ENCODE data around the gene LYPLAL1. TPM values are rescaled to one million over a fixed set of nuclear protein-coding genes. Genes with fewer than 3 reads are reported as not detected.

The LYPLAL1 gene
- polyA plus RNA-seq, 1 of the 3 experiments (the other 2 are of a cell fraction) = 11.2 TPM

DNA sequence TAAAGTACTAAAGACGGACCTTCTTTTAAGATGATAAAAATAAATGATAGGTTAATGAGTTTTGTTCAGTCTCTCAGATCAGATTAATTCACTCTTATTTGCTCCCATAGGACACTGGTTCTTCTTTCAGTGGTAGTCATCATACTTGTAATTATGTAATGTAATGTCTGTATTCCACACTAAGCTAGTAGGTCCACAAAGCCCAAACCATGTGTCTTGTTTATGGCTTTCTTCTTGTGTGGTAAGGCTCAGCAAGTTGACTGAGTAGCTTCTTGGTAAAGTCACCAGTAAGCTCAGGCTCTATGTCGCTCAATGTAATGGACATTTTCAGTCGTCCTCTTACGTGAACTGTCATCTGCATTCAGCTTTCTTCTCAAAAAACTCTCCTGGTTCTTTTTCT, 2.5 kb downstream of the LYPLAL1 start:
- TF ChIP-seq, protein P1, sequence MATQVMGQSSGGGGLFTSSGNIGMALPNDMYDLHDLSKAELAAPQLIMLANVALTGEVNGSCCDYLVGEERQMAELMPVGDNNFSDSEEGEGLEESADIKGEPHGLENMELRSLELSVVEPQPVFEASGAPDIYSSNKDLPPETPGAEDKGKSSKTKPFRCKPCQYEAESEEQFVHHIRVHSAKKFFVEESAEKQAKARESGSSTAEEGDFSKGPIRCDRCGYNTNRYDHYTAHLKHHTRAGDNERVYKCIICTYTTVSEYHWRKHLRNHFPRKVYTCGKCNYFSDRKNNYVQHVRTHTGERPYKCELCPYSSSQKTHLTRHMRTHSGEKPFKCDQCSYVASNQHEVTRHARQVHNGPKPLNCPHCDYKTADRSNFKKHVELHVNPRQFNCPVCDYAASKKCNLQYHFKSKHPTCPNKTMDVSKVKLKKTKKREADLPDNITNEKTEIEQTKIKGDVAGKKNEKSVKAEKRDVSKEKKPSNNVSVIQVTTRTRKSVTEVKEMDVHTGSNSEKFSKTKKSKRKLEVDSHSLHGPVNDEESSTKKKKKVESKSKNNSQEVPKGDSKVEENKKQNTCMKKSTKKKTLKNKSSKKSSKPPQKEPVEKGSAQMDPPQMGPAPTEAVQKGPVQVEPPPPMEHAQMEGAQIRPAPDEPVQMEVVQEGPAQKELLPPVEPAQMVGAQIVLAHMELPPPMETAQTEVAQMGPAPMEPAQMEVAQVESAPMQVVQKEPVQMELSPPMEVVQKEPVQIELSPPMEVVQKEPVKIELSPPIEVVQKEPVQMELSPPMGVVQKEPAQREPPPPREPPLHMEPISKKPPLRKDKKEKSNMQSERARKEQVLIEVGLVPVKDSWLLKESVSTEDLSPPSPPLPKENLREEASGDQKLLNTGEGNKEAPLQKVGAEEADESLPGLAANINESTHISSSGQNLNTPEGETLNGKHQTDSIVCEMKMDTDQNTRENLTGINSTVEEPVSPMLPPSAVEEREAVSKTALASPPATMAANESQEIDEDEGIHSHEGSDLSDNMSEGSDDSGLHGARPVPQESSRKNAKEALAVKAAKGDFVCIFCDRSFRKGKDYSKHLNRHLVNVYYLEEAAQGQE (IDR thresholded peaks at IDR 0.05; ENCODE audit: low read depth, low read length) = no peak
- TF ChIP-seq YY1 (IDR thresholded peaks at IDR 0.05; ENCODE audit: low read depth) = no peak
- Histone ChIP-seq H3K9ac (no peak overlapping the region), H2AFZ (ENCODE audit: low read depth) (no peak overlapping the region), H3K36me3 (replicated peaks in 1 of 2; ENCODE audit: control insufficient read depth in 1 of 2, insufficient read depth in 2 of 2, low read length in 1 of 2) (peaks cover 22 to 32% of the 10 kb centered on the region in 2 experiments), H3K9me3 (no peaks in the 10 kb centered on the region), H3K4me2 (peak overlapping the region; percentile 89; the same call in 1 of the 2 replicates), H3K4me3 (ENCODE audit: low read depth in 2 of 2, low read length in 1 of 2) (peak overlapping the region in 1 of 2 experiments; percentile 81; a peak in 2 of 4 replicates), H3K9me2 (no peaks in the 10 kb centered on the region), H3F3A (replicated peaks; ENCODE audit: insufficient read depth) (peaks cover 8% of the 10 kb centered on the region), H3K79me2 (ENCODE audit: insufficient read depth) (peaks cover 44% of the 10 kb centered on the region), H3K27me3 (ENCODE audit: insufficient read depth) (no peaks in the 10 kb centered on the region), H4K20me1 (ENCODE audit: insufficient read depth) (no peaks in the 10 kb centered on the region), H3K27ac (ENCODE audit: low read depth in 2 of 2, low read length in 1 of 2) (no peak overlapping the region; a peak in 1 of 4 replicates), H3K4me1 (ENCODE audit: control insufficient read depth in 1 of 2, insufficient read depth in 2 of 2, low read depth in 1 of 2, low read length in 1 of 2) (peaks cover 12 to 15% of the 10 kb centered on the region in 2 experiments; a peak in 3 of 4 replicates)
- 94% methylated on average over 4 of the region's 4 CpGs for WGBS (ENCODE audit: low lambda C conversion rate)
- CTCF ChIA-PET = interaction anchor here (1.2 to 1.5 kb wide), 2 partner anchors 391 to 636 kb away, joined by 3 read pairs; no protein-coding TSS in a partner anchor
- DNase-seq = no peak
- POLR2A ChIA-PET = no interaction called here

DNA sequence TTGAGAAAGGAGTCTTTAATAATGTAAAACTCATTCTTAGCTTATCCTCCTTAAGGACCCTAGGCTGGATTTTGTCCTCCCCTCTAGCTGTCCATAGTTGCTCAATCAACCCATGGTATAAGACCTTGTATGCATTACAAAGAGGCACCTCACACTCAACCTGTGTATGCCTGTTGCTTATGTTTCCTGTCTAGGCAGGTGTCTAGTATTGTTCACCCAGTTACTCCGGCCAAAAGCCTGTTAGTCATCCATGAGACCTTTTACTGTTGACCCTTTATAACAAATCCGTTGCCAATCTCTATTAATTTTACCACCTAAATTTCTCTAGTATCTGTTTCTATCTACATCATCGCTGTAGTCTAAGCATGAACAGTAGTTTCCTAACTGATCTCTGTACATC, 3.7 kb downstream of the LYPLAL1 start:
- H4K20me1 ChIP-seq (ENCODE audit: insufficient read depth) = no peaks in the 10 kb centered on the region
- WGBS (ENCODE audit: low lambda C conversion rate) = 95% methylated on average over 3 of the region's 3 CpGs
- no peak overlapping the region for H3K4me2 ChIP-seq
- TF ChIP-seq, protein P2, sequence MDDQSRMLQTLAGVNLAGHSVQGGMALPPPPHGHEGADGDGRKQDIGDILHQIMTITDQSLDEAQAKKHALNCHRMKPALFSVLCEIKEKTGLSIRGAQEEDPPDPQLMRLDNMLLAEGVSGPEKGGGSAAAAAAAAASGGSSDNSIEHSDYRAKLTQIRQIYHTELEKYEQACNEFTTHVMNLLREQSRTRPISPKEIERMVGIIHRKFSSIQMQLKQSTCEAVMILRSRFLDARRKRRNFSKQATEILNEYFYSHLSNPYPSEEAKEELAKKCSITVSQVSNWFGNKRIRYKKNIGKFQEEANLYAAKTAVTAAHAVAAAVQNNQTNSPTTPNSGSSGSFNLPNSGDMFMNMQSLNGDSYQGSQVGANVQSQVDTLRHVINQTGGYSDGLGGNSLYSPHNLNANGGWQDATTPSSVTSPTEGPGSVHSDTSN (IDR thresholded peaks at IDR 0.05) = no peak
- no peak for DNase-seq
- no peak overlapping the region for H2AFZ ChIP-seq (ENCODE audit: low read depth)
- peaks cover 12 to 15% of the 10 kb centered on the region in 2 experiments; a peak in 3 of 4 replicates for H3K4me1 ChIP-seq (ENCODE audit: control insufficient read depth in 1 of 2, insufficient read depth in 2 of 2, low read depth in 1 of 2, low read length in 1 of 2)
- ChIA-PET CTCF (interaction anchor here (1.2 to 1.5 kb wide), 2 partner anchors 390 to 635 kb away, joined by 3 read pairs; no protein-coding TSS in a partner anchor), POLR2A (no interaction called here)
- no peak overlapping the region for H3K4me3 ChIP-seq (ENCODE audit: low read depth in 2 of 2, low read length in 1 of 2)
- H3K27me3 ChIP-seq (ENCODE audit: insufficient read depth) = no peaks in the 10 kb centered on the region
- H3K9ac ChIP-seq = no peak overlapping the region
- H3F3A ChIP-seq (replicated peaks; ENCODE audit: insufficient read depth) = peaks cover 8% of the 10 kb centered on the region
- H3K36me3 ChIP-seq (replicated peaks in 1 of 2; ENCODE audit: control insufficient read depth in 1 of 2, insufficient read depth in 2 of 2, low read length in 1 of 2) = peaks cover 27 to 44% of the 10 kb centered on the region in 2 experiments
- H3K27ac ChIP-seq (ENCODE audit: low read depth in 2 of 2, low read length in 1 of 2) = no peak overlapping the region
- no peaks in the 10 kb centered on the region for H3K9me3 ChIP-seq
- H3K79me2 ChIP-seq (ENCODE audit: insufficient read depth) = peaks cover 44% of the 10 kb centered on the region
- H3K9me2 ChIP-seq = no peaks in the 10 kb centered on the region

DNA sequence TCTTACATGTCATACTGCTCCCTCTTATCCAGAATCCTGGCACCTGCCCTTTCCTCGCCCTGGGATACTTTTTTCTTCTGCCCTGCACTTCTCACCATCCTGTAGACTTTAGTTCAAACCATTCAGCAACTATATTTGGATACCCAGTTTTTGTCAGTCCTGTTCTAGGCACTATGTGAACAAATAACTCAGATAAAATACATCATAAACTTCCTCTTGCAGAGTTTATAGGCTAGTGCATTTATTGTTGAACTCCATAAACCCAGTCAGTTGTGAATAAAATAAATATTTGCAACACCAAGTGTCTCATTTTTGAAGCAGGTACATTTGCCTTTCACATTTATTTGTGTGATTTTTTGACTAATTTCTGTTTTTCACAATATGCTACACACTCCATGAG, 4.3 kb downstream of the LYPLAL1 start:
- H3K4me1 ChIP-seq (ENCODE audit: control insufficient read depth in 1 of 2, insufficient read depth in 2 of 2, low read depth in 1 of 2, low read length in 1 of 2) = peaks cover 12 to 15% of the 10 kb centered on the region in 2 experiments; a peak in 3 of 4 replicates
- no peaks in the 10 kb centered on the region for H3K27me3 ChIP-seq (ENCODE audit: insufficient read depth)
- peaks cover 30 to 49% of the 10 kb centered on the region in 2 experiments for H3K36me3 ChIP-seq (replicated peaks in 1 of 2; ENCODE audit: control insufficient read depth in 1 of 2, insufficient read depth in 2 of 2, low read length in 1 of 2)
- peaks cover 8% of the 10 kb centered on the region for H3F3A ChIP-seq (replicated peaks; ENCODE audit: insufficient read depth)
- ChIA-PET CTCF (interaction anchor here (1.4 to 1.5 kb wide), 2 partner anchors 245 to 390 kb away, joined by 3 read pairs; no protein-coding TSS in a partner anchor), POLR2A (no interaction called here)
- no peak overlapping the region for H3K4me2 ChIP-seq
- H4K20me1 ChIP-seq (ENCODE audit: insufficient read depth) = no peaks in the 10 kb centered on the region
- H3K4me3 ChIP-seq (ENCODE audit: low read depth in 2 of 2, low read length in 1 of 2) = no peak overlapping the region
- no peaks in the 10 kb centered on the region for H3K9me2 ChIP-seq
- 100% methylated on average over 1 of the region's 1 CpG for WGBS (ENCODE audit: low lambda C conversion rate)
- no peak overlapping the region for H3K27ac ChIP-seq (ENCODE audit: low read depth in 2 of 2, low read length in 1 of 2)
- no peak for DNase-seq
- no peaks in the 10 kb centered on the region for H3K9me3 ChIP-seq
- TF ChIP-seq TAF1 (IDR thresholded peaks at IDR 0.05; ENCODE audit: borderline replicate concordance, low read depth, low read length) = no peak
- peaks cover 44% of the 10 kb centered on the region for H3K79me2 ChIP-seq (ENCODE audit: insufficient read depth)
- H3K9ac ChIP-seq = no peak overlapping the region
- H2AFZ ChIP-seq (ENCODE audit: low read depth) = no peak overlapping the region
